Tibial nerve (tissue), 3 donors: ENCODE measurements around the gene SAP30BP.

Source experiments
- POLR2A ChIP-seq, 2 donors: fragments of 450-650 bp; IDR thresholded peaks; one replicate each; pipeline ENCODE4 v1.6.1; 2017; ENCODE audit warnings: antibody characterized with exemption in 2 of 2, mild to moderate bottlenecking in 2 of 2, moderate library complexity in 2 of 2
- TF ChIP-seq, protein P1 (sequence below), 5 experiments: fragments of 200-600 bp in 3 of 5; fragments of 450-650 bp in 2 of 5; sonication (generic) in 3 of 5; IDR thresholded peaks; one replicate each; pipeline ENCODE4 v1.5.1; 2016 to 2019; ENCODE audit warnings: antibody characterized with exemption in 5 of 5, mild to moderate bottlenecking in 3 of 5, moderate library complexity in 2 of 5

- TF ChIP-seq, protein P1, sequence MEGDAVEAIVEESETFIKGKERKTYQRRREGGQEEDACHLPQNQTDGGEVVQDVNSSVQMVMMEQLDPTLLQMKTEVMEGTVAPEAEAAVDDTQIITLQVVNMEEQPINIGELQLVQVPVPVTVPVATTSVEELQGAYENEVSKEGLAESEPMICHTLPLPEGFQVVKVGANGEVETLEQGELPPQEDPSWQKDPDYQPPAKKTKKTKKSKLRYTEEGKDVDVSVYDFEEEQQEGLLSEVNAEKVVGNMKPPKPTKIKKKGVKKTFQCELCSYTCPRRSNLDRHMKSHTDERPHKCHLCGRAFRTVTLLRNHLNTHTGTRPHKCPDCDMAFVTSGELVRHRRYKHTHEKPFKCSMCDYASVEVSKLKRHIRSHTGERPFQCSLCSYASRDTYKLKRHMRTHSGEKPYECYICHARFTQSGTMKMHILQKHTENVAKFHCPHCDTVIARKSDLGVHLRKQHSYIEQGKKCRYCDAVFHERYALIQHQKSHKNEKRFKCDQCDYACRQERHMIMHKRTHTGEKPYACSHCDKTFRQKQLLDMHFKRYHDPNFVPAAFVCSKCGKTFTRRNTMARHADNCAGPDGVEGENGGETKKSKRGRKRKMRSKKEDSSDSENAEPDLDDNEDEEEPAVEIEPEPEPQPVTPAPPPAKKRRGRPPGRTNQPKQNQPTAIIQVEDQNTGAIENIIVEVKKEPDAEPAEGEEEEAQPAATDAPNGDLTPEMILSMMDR (IDR thresholded peaks at IDR 0.05) = no peak
- no peak for TF ChIP-seq POLR2A (IDR thresholded peaks at IDR 0.05)
These were observed 85.2 kb downstream of the SAP30BP start for GRCh38 chr17:75752405-75752709.
